ENCODE results near the gene COMP.

GRCh38 chr19:18784786-18785120, 6.4 kb downstream of the COMP start:
- TF ChIP-seq GATA3 (IDR thresholded peaks at IDR 0.05; ENCODE audit: borderline replicate concordance) (no peak), ZFP36 (IDR thresholded peaks at IDR 0.05; ENCODE audit: borderline replicate concordance, partially characterized antibody) (no peak), POLR2A (IDR thresholded peaks at IDR 0.05; ENCODE audit: low read length) (no peak), CBX8 (IDR thresholded peaks at IDR 0.05) (no peak), HDAC2 (IDR thresholded peaks at IDR 0.05) (no peak), CHD2 (IDR thresholded peaks at IDR 0.05; ENCODE audit: low read length, partially characterized antibody) (no peak), KDM5A (IDR thresholded peaks at IDR 0.05) (no peak)
- TF ChIP-seq, protein P1, sequence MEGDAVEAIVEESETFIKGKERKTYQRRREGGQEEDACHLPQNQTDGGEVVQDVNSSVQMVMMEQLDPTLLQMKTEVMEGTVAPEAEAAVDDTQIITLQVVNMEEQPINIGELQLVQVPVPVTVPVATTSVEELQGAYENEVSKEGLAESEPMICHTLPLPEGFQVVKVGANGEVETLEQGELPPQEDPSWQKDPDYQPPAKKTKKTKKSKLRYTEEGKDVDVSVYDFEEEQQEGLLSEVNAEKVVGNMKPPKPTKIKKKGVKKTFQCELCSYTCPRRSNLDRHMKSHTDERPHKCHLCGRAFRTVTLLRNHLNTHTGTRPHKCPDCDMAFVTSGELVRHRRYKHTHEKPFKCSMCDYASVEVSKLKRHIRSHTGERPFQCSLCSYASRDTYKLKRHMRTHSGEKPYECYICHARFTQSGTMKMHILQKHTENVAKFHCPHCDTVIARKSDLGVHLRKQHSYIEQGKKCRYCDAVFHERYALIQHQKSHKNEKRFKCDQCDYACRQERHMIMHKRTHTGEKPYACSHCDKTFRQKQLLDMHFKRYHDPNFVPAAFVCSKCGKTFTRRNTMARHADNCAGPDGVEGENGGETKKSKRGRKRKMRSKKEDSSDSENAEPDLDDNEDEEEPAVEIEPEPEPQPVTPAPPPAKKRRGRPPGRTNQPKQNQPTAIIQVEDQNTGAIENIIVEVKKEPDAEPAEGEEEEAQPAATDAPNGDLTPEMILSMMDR (IDR thresholded peaks at IDR 0.05) = no peak
- TF ChIP-seq, protein P2, sequence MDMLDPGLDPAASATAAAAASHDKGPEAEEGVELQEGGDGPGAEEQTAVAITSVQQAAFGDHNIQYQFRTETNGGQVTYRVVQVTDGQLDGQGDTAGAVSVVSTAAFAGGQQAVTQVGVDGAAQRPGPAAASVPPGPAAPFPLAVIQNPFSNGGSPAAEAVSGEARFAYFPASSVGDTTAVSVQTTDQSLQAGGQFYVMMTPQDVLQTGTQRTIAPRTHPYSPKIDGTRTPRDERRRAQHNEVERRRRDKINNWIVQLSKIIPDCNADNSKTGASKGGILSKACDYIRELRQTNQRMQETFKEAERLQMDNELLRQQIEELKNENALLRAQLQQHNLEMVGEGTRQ (IDR thresholded peaks at IDR 0.05) = no peak
